GM19455 (cell line): Measurements from ENCODE around the gene IL1RAPL1.

Source experiments
- ATAC-seq: cut with Tn5 transposase; IDR thresholded peaks from one replicate; pipeline ENCODE4 v1.9.1; 2021; ENCODE audit not compliant: unreplicated experiment

IL1RAPL1 gene

DNA sequence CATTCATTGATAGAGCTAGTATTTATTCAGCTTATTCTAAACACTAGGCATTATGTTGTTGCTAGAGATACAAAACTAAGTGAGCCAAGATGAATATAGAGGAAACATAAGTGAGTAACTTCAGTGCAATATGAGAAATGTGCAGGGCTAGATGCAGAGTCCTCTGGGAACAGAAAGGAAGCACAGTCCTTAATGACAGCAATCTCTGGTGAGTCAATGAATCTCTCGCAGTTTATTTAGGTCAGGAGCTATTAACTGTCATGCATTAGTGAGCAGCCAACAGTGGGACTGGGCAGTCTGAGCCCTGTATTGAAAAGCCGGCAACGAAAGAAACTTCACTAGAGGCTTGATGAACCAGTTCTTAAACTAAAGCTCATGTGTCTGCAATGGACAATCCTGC, 1030.0 kb downstream of the IL1RAPL1 start:
- ATAC-seq = no peak

DNA sequence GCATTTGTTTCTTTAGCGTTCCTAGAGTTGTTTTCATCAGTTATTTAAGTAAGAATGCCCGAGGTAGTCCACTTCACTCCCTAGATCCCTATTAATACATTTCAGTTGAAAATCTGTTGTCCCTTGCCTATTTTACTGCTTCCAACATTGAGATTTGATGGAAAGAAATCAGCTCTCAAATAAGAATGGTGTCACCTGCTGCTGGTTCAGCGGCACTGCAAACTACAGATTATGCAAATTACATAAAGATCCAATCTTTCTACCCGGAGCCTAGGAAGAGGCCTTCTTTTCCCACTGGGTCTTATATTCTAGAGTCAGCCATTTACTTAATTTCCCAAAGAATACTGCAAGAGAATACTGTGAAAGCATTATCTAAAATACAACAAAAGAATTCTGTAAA, 1030.5 kb downstream of the IL1RAPL1 start:
- no peak for ATAC-seq

DNA sequence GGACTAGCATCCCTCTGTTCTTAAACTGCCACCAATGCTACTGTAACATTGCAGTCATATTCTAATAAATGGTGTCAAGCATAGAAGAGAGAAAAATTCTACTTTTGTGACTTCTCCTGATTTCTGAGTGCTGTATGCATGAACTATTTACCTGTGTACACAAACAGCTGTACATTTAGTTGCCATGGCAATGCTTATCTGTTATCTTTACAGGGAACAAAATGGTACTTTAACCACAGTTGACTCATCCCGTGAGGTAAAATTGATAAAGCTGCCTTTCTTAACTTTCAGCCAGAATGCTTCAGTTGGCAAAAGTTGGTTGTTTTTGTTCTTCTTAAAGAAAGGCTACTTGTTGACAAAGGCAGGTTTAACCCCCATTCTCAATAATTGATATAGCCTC, 1040.6 kb downstream of the IL1RAPL1 start:
- ATAC-seq = no peak

DNA sequence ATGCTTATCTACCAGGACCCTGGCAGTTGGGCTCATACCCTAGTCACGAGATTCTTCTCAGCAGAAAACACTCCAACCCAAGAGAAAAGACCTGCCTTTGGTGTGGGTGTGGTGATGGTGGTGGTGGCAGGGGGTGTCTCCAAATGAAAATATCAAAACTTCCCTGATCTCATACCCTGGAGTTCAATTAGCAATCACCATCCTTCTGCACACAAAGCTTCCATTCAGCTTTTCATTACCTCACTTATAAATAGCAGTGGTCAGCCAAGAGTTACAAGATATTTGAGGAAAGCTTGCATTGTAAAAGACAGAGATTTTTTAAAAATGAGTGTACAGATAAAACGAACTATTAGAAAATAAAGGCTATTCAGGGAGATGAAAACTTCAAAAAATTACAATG, 1047.3 kb downstream of the IL1RAPL1 start:
- ATAC-seq = no peak

DNA sequence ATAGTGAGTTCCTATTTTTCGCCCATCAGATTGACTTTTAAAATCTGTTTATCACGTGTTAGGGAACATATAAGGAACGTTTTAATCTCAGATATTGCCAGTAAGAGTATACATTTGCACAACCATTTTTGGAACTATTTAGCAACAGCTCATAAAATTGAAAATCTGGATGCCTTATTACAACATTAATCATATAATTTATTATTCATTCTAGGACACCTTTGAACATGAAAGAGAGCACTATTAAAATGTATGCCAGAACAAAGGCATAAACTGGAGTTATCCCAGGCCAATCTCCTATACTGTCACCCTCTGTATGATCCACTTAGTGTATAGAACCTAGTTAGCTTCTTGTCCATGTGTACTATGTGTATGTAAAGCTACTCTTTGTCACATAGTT, 1049.1 kb downstream of the IL1RAPL1 start:
- ATAC-seq = no peak

DNA sequence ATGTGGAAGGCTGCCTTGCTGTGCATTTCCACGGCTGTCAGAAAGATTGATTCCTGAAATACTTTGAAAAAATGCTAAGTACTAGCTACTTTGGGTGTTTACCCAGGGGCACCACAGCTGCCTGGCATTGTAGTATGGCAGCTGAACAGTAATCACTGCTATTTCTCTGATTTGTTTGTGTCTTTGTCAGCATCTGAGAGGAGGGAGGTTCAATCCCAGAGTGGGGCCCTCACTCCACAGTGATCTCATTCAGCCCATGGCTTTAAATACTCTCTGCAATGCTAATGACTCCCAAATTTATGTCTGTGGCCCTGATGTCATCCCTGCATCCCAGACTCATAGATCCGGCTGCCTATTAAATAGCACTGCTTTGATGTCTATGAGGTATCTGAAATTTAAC, 1052.9 kb downstream of the IL1RAPL1 start:
- ATAC-seq = no peak

DNA sequence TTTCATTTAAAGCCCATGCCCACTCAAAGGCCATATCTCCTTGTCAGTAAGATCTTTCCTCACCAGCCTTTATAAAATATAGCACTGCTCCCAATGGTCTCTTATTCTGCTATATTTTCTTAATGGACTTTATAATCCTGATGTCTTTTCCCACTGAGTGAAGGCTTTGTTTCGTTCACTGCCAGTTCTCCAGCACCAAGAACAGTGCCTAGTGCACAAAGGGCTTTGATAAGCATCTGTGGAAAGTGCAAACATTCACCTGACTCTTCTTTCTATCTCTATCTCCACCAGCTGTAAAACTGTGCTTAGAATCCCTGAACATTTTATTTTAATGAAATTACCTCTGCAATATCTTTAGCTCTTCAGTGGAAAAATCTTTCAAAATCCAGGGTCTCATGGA, 1054.2 kb downstream of the IL1RAPL1 start:
- ATAC-seq = no peak

DNA sequence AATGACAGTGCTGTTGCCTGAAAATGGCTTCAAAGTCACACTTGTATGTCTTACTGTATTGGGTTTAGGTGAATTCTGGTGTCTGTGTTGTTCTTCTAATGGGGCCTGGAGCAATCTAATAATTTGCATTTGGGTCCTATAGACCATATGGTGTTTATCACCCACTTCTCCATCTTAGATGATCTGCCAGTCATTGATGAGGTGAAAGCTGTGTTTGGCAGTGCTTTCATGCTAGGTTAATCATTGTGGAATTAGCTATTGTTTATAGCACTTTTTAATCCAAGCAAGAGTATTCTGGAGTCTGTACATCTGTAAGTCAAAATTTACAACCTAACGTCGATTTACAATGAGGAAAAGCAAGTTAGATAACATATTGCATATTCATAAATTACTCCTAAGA, 1055.9 kb downstream of the IL1RAPL1 start:
- ATAC-seq = no peak

DNA sequence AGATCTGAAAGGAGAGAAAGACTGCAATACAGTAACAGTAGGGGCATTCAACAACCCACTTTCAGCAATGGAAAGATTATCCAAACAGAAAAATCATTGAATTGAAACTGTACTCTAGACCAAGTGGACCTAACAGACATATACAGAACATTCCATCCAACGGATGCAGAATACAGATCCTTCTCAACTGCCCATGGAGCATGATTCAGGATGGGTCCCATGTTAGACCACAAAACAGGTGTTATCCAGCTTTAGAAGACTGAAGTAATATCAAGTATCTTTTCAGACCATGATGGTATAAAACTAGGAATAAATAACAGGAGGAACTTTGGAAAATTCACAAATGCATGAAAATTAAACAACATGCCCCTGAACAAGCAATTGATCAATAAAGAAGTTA, 1060.9 kb downstream of the IL1RAPL1 start:
- no peak for ATAC-seq

DNA sequence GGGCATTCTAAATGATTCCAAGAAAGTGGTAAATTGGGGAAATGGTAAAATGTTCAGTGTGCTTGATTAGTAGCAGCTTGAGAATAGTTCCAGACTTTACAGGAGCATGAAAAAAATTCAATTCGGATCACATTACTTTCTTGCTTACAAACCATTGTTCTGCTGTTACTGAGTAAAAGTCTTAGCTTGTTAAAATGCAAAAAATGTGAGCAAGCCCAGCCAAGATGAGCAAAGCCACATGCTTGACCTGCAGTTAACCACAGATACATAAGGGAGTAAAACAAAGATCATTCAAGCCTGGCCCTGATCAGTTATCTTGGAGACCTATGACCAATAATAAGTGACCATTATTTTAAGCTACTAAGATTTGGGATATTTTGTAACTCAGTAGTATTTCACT, 1065.2 kb downstream of the IL1RAPL1 start:
- no peak for ATAC-seq

DNA sequence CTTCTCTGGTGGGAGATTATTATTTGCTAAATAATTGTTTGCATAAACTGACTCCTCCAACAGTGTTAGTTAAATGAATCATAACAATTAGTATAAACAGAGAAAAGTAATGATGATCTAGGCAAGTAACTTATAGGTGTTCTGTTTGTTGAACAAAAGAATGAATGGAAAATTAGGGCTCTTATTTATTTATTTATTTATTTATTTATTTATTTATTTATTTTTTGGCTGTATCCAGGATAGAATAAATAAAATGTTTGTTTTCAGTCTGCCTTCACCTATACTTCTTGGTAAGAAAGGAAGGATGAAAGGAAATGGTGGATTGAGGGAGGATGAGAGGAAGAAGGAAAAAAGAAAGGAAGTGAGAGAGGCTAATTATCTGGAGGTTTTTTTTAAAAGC, 1066.5 kb downstream of the IL1RAPL1 start:
- no peak for ATAC-seq

DNA sequence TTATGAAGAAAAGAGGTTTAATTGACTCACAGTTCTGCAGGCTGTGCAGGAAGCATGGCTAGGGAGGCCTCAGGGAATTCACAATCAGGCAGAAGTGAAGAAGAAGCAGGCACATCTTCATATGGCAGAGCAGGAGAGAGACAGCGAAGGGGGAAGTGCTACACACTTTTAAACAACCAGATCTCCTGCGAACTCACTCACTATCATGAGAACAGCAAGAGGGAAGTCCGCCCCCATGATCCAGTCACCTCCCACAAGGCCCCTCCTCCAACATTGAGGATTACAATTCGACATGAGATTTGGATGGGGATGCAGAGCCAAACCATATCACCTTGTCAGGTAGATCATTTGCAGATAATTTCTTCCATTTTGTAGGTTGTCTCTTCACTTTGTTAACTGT, 1072.7 kb downstream of the IL1RAPL1 start:
- no peak for ATAC-seq

DNA sequence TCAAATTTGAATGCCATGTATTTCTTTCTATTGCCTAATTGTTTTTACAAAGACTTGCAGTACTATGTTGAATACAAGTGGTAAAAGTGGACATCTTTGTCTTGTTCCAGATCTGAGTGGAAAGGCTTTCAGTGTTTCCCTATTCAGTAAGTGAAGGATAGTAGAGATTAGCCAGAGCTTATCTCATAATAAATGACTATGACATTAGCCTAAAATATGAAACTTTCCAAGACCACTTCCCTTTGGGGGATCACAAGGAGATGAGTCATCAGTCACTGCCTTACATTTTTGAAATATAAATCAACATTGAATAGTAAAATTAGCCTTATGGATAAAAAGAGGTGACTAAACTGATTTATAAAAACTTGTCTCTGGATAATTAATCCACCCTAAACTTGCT, 1074.0 kb downstream of the IL1RAPL1 start:
- ATAC-seq = no peak

DNA sequence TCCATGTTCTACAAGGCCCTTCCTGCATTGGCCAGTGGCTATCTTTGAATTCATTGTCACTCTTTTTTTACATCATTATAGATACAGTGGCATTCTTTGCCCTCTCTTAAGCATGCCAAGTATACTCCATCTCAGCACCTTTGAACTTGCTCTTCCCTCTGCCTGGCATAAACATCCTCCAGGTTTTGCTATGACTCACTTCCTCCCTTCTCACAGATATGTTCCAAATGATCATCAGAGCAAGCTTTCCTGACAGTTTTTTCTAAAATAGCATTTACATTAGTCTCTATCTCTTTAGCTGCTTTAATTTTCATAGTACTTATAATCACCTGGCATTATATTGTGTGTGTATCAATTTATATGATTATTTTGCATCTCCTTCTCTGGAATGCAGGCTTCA, 1074.9 kb downstream of the IL1RAPL1 start:
- no peak for ATAC-seq

DNA sequence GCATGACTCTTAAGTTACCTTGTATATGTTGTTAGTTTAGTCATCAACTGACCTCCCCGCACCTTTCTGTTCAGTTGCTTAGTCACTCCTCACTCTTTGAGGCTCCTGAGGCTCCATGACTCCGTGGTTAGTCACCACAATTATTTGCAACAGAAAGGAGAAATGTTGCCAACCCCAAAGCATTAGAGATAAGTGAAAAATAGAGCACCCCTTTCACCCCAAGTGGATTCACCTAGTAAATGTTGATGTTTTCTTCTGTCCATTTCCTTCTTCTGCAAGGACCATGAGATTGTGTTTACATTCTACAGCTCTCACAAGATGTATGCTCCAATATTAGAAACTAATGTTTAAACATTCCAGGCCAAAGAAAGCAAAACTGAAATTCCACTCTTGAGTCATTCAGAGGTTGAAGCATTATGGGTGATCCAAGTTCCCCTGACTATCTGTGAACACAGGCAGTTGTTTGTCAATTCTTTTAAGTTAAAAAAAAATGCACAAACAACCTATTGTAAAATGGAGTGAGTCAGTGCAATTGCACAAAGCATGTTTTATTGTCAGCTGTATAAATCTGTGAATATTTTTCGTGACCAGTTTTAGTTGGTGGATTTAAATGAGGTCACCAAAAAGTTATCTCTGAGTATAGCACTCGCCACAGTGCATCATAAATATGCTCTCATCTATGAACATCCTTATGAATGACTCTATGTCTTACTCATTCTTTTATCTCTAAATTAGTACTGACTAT, 1075.7 kb downstream of the IL1RAPL1 start:
- ATAC-seq = no peak

DNA sequence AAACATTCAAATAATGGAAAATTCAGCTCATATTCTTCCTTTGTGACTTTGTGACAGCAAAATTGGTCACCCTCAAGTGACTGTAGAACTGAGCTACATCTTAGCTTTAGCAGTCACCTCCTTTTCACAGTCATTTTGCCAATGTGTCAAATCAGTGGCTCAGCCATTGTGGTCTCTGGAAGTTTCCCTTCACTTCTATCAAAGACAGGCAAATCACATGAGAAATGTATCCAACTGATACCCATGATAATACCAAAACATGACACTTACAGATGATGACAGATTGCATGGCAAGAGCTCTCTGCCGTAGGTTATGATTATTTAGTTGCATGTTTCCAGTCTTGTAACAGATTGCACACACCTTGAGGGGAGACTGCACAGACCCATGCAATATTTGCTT, 1078.3 kb downstream of the IL1RAPL1 start:
- ATAC-seq = no peak

DNA sequence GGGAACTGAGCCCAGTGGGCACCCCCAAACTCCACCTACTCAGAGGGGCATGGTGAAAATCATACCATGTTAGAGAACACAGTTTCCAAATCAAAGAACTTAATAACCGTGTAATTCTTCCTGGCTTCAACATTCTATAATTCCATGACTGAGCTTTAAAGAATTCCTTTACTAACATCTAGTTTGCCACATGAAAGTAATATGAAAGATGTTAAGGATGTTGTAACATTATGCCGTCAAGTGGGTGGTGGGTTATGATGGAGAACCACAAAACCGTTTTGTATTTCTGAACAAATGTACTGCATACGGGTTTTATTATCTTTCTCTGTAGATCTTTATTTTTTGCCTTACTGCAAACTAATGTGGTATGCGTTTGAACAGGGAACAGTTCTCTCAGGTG, 1079.1 kb downstream of the IL1RAPL1 start:
- ATAC-seq = no peak

DNA sequence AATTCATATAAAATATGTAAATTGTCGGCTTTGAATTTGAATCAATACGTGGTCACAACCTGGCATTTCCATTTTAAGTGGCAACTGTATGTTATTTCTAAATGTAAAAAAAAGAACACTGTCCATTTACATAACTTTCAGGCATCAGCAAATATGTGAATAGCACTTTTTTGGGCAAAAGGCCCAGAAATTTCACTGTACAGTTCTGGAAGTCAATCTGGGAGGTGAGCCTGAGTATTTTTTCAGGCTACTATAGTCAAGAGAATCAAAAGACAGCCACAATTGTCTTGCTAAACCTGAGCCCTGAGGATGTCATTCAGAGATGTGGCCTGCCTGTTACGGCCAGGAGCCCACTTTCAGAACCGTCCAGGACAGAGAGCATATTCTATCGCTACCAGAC, 1084.2 kb downstream of the IL1RAPL1 start:
- no peak for ATAC-seq

DNA sequence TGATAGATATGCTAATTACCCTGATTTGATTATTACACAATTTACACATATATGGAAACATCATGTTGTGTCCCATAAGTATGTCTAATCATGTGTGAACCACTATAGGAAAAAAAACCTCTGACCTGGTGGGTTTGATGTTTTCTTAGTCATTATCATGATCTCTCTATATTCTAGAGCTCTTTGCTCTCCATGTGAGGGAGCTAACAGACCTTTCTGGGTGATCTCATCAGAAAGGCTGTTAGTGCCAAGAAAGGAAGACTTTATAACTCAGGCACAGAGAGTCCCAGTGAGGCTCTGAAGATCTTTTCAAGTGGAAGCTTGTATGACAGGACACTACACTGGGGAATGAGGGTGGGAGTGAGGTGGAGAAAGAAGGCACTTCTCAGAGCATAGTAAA, 1100.4 kb downstream of the IL1RAPL1 start:
- no peak for ATAC-seq

DNA sequence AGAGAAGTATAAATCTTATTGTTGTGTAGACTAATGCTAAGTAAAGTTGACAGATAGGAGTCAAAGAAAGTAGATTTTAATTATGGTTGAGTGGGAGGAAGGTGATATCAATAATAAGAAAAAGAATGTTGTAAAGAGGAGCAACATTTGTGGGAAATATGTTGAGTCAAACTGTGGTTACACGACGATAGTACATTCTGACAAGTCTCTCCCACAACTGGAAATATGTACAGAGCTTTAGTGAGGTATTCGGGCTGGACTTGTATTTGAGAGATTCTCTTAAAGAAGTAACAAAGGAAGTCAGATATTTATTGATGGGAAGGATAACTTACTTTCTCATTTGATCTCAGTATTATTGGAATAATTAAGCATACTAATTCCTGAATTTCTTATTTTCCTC, 1102.8 kb downstream of the IL1RAPL1 start:
- ATAC-seq = no peak

DNA sequence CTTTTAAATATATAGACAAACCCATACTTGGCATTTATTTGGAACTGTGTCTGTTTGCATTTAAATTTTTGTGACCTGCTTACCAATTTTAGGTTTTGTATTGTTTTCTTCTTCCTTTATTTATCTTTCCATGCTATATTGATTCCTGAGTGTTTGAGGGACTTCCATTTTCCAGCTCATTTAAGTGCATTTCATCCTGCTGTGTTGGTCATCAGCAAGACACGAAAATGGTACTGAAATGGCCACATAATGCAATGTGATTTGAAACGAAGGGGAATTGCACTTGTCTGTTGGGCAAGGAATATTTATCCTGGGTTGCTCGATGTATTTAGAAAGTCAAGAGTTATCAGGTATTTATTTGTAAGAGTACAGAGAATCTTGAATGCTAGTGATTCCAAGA, 1103.8 kb downstream of the IL1RAPL1 start:
- no peak for ATAC-seq

DNA sequence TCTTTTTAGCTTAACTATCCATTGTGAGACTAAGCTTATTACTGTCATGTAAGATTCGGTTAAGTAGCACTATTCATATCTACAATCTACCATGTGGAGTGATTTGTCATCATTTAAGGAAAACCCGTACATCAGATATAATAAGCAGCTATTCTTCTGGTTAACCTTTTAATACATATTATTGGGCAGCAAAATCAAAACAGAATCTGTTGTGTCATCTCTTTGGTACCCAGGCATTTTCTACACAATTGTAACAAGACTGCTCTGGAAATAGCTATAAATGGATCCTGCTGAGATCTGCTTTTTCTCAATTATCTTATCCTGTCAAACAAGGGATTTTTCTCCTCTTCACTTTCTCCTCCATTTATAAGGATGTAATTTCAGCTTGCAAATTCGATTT, 1106.7 kb downstream of the IL1RAPL1 start:
- ATAC-seq = no peak

DNA sequence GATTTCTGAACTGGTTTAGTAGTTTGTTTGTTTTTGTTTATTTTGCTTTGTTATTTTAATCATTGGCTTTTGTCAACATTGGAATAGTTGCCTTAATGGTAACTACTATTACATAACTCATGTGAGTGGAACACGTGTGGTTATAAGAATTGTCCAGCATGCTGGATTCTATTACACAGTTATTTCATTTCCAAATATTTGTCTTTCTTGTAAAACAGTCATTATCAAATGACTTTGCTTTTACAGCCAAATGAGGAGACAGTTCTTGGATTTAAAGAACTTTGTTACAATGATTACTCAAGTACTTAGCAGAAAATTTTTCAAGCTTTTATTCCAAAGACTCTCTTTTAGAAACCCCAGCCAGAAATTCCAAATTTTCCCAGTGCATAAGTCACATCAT, 1112.0 kb downstream of the IL1RAPL1 start:
- ATAC-seq = no peak
